Right lobe of liver (tissue), 4 donors: ENCODE data around the gene RTF2.

ENCODE experiments used
- POLR2A ChIP-seq: fragments of 450-650 bp; IDR thresholded peaks from one replicate; pipeline ENCODE4 v1.6.1; 2017; ENCODE audit warnings: antibody characterized with exemption, mild to moderate bottlenecking
- TF ChIP-seq, protein P1 (sequence below), 4 donors: fragments of 200-600 bp in 3 of 4; fragments of 450-650 bp in 1 of 4; IDR thresholded peaks; one replicate each; pipeline versions ENCODE4 v1.5.1 to v1.8.0; 2016 to 2022; ENCODE audit warnings: antibody characterized with exemption in 4 of 4, mild to moderate bottlenecking in 2 of 4
- donor health status: DM: no; HTN: no; CAD: no.
- donor health status: DM: no; HTN: no; CAD: no.
- donor health status: DM: no; HTN: yes; CAD: no.

GRCh38 chr20:56454754-56455153 lies 13.7 kb upstream of the RTF2 start:
- TF ChIP-seq, protein P1, sequence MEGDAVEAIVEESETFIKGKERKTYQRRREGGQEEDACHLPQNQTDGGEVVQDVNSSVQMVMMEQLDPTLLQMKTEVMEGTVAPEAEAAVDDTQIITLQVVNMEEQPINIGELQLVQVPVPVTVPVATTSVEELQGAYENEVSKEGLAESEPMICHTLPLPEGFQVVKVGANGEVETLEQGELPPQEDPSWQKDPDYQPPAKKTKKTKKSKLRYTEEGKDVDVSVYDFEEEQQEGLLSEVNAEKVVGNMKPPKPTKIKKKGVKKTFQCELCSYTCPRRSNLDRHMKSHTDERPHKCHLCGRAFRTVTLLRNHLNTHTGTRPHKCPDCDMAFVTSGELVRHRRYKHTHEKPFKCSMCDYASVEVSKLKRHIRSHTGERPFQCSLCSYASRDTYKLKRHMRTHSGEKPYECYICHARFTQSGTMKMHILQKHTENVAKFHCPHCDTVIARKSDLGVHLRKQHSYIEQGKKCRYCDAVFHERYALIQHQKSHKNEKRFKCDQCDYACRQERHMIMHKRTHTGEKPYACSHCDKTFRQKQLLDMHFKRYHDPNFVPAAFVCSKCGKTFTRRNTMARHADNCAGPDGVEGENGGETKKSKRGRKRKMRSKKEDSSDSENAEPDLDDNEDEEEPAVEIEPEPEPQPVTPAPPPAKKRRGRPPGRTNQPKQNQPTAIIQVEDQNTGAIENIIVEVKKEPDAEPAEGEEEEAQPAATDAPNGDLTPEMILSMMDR (IDR thresholded peaks at IDR 0.05): no peak
- TF ChIP-seq POLR2A: no peak
